Activated naive CD8-positive, alpha-beta T cell treated with anti-CD3 and anti-CD28 coated beads, Interleukin-2, amount 50 U/mL, for 24 hours (primary cell): ENCODE measurements around the gene C14orf132.

ENCODE experiments used
- ATAC-seq: fragments of 150-1000 bp; cut with Tn5 transposase; one replicate; pipeline ENCODE4 v1.10.0; 2021
- DNase-seq: peaks from one replicate; pipeline ENCODE4 v3.0.0; 2021
- H3K27ac Mint-ChIP-seq: one replicate; pipeline ENCODE4 v1.8.0; 2021; ENCODE audit warnings: mild to moderate bottlenecking, mixed read lengths
- H3K27me3 Mint-ChIP-seq: one replicate; pipeline ENCODE4 v1.8.0; 2021; ENCODE audit warnings: mixed read lengths
- H3K36me3 Mint-ChIP-seq: one replicate; pipeline ENCODE4 v1.8.0; 2021; ENCODE audit warnings: low read depth, mixed read lengths
- H3K4me1 Mint-ChIP-seq: one replicate; pipeline ENCODE4 v1.8.0; 2021; ENCODE audit warnings: mixed read lengths
- H3K4me3 Mint-ChIP-seq: one replicate; pipeline ENCODE4 v1.8.0; 2021; ENCODE audit warnings: mild to moderate bottlenecking, moderate library complexity, mixed read lengths
- H3K9me3 Mint-ChIP-seq: one replicate; pipeline ENCODE4 v1.8.0; 2021; ENCODE audit warnings: mixed read lengths

Gene C14orf132

GRCh38 chr14:96080571-96080970 lies 41.4 kb downstream of the C14orf132 start:
- H3K27me3 Mint-ChIP-seq: peaks cover 4% of the 10 kb centered on the region
- no peak overlapping the region for H3K4me3 Mint-ChIP-seq
- no peak for ATAC-seq

GRCh38 chr14:96081224-96081623 lies 42.1 kb downstream of the C14orf132 start:
- H3K4me1 Mint-ChIP-seq: peaks cover 6% of the 10 kb centered on the region
- no peak for ATAC-seq

More at GRCh38 chr14:96080571-96080970, 41.4 kb downstream of the C14orf132 start:
- no peak for DNase-seq
- peaks cover 4% of the 10 kb centered on the region for H3K4me1 Mint-ChIP-seq
- H3K36me3 Mint-ChIP-seq: no peaks in the 10 kb centered on the region
- H3K27ac Mint-ChIP-seq: no peak overlapping the region
- peaks cover 3% of the 10 kb centered on the region for H3K9me3 Mint-ChIP-seq

GRCh38 chr14:96081767-96082400 lies 42.7 kb downstream of the C14orf132 start:
- ATAC-seq (no peak), DNase-seq (no peak)
- H3K36me3 Mint-ChIP-seq: no peaks in the 10 kb centered on the region
- no peak overlapping the region for H3K27ac Mint-ChIP-seq
- H3K4me3 Mint-ChIP-seq: no peak overlapping the region
- peaks cover 4% of the 10 kb centered on the region for H3K27me3 Mint-ChIP-seq
- peaks cover 6% of the 10 kb centered on the region for H3K4me1 Mint-ChIP-seq
- peaks cover 3% of the 10 kb centered on the region for H3K9me3 Mint-ChIP-seq

More at GRCh38 chr14:96081224-96081623, 42.1 kb downstream of the C14orf132 start:
- H3K4me3 Mint-ChIP-seq: no peak overlapping the region
- no peaks in the 10 kb centered on the region for H3K36me3 Mint-ChIP-seq
- peaks cover 4% of the 10 kb centered on the region for H3K27me3 Mint-ChIP-seq
- H3K9me3 Mint-ChIP-seq: peaks cover 3% of the 10 kb centered on the region
- no peak for DNase-seq
- H3K27ac Mint-ChIP-seq: no peak overlapping the region

GRCh38 chr14:96082420-96083300 lies 43.5 kb downstream of the C14orf132 start:
- H3K36me3 Mint-ChIP-seq: no peaks in the 10 kb centered on the region
- ATAC-seq: no peak
- peaks cover 3% of the 10 kb centered on the region for H3K9me3 Mint-ChIP-seq
- H3K27ac Mint-ChIP-seq: no peak overlapping the region
- H3K4me1 Mint-ChIP-seq: peaks cover 6% of the 10 kb centered on the region
- peaks cover 4% of the 10 kb centered on the region for H3K27me3 Mint-ChIP-seq
- H3K4me3 Mint-ChIP-seq: no peak overlapping the region
- DNase-seq: no peak

- Mint-ChIP-seq H3K36me3 (no peaks in the 10 kb centered on the region), H3K4me1 (peaks cover 6% of the 10 kb centered on the region), H3K4me3 (no peak overlapping the region), H3K9me3 (peaks cover 3% of the 10 kb centered on the region), H3K27me3 (peaks cover 4% of the 10 kb centered on the region), H3K27ac (no peak overlapping the region)
- DNase-seq (no peak), ATAC-seq (no peak)
These were observed 44.6 kb downstream of the C14orf132 start for GRCh38 chr14:96083667-96084320.

- Mint-ChIP-seq H3K4me3 (no peak overlapping the region), H3K36me3 (no peaks in the 10 kb centered on the region)
These were observed 45.6 kb downstream of the C14orf132 start for GRCh38 chr14:96084796-96085195.

GRCh38 chr14:96085369-96085768 lies 46.2 kb downstream of the C14orf132 start:
- ATAC-seq (no peak), DNase-seq (no peak)
- Mint-ChIP-seq H3K36me3 (no peaks in the 10 kb centered on the region), H3K4me3 (no peak overlapping the region), H3K9me3 (peaks cover 3% of the 10 kb centered on the region), H3K27ac (no peak overlapping the region), H3K27me3 (no peaks in the 10 kb centered on the region), H3K4me1 (peaks cover 6% of the 10 kb centered on the region)

More at GRCh38 chr14:96084796-96085195, 45.6 kb downstream of the C14orf132 start:
- H3K4me1 Mint-ChIP-seq: peaks cover 6% of the 10 kb centered on the region
- H3K27me3 Mint-ChIP-seq: no peaks in the 10 kb centered on the region
- no peak for ATAC-seq
- H3K27ac Mint-ChIP-seq: no peak overlapping the region
- no peak for DNase-seq
- peaks cover 3% of the 10 kb centered on the region for H3K9me3 Mint-ChIP-seq

- ATAC-seq (no peak), DNase-seq (no peak)
- Mint-ChIP-seq H3K27ac (no peak overlapping the region), H3K4me1 (peaks cover 6% of the 10 kb centered on the region), H3K9me3 (peaks cover under 1% of the 10 kb centered on the region), H3K36me3 (no peaks in the 10 kb centered on the region), H3K4me3 (no peak overlapping the region), H3K27me3 (no peaks in the 10 kb centered on the region)
These were observed 46.9 kb downstream of the C14orf132 start for GRCh38 chr14:96086032-96086431.

- Mint-ChIP-seq H3K27me3 (no peaks in the 10 kb centered on the region), H3K4me3 (no peak overlapping the region), H3K27ac (no peak overlapping the region), H3K4me1 (peaks cover 6% of the 10 kb centered on the region), H3K9me3 (no peaks in the 10 kb centered on the region), H3K36me3 (no peaks in the 10 kb centered on the region)
- DNase-seq: no peak
- no peak for ATAC-seq
These were observed 47.5 kb downstream of the C14orf132 start for GRCh38 chr14:96086574-96087077.

GRCh38 chr14:96088074-96088473 lies 48.9 kb downstream of the C14orf132 start:
- Mint-ChIP-seq H3K4me1 (peaks cover 6% of the 10 kb centered on the region), H3K27me3 (peaks cover 2% of the 10 kb centered on the region), H3K9me3 (no peaks in the 10 kb centered on the region), H3K4me3 (no peak overlapping the region), H3K27ac (no peak overlapping the region), H3K36me3 (no peaks in the 10 kb centered on the region)
- DNase-seq: no peak
- ATAC-seq: no peak

- ATAC-seq (no peak), DNase-seq (no peak)
- Mint-ChIP-seq H3K9me3 (no peaks in the 10 kb centered on the region), H3K36me3 (no peaks in the 10 kb centered on the region), H3K4me3 (no peak overlapping the region), H3K27ac (no peak overlapping the region), H3K4me1 (peaks cover 6% of the 10 kb centered on the region), H3K27me3 (peaks cover 2% of the 10 kb centered on the region)
These were observed 49.3 kb downstream of the C14orf132 start for GRCh38 chr14:96088481-96088880.

GRCh38 chr14:96088911-96089310 lies 49.7 kb downstream of the C14orf132 start:
- Mint-ChIP-seq H3K9me3 (no peaks in the 10 kb centered on the region), H3K36me3 (no peaks in the 10 kb centered on the region), H3K4me3 (no peak overlapping the region), H3K4me1 (peaks cover 6% of the 10 kb centered on the region), H3K27me3 (peaks cover 2% of the 10 kb centered on the region), H3K27ac (no peak overlapping the region)
- ATAC-seq (no peak), DNase-seq (no peak)

- ATAC-seq (no peak), DNase-seq (no peak)
- no peaks in the 10 kb centered on the region for H3K9me3 Mint-ChIP-seq
- H3K27me3 Mint-ChIP-seq: peaks cover 2% of the 10 kb centered on the region
- H3K4me1 Mint-ChIP-seq: peaks cover 6% of the 10 kb centered on the region
- no peak overlapping the region for H3K4me3 Mint-ChIP-seq
- no peak overlapping the region for H3K27ac Mint-ChIP-seq
- H3K36me3 Mint-ChIP-seq: no peaks in the 10 kb centered on the region
These were observed 50.2 kb downstream of the C14orf132 start for GRCh38 chr14:96089401-96089800.

GRCh38 chr14:96090441-96091148 lies 51.4 kb downstream of the C14orf132 start:
- Mint-ChIP-seq H3K4me3 (no peak overlapping the region), H3K4me1 (peaks cover 2% of the 10 kb centered on the region), H3K27ac (no peak overlapping the region), H3K36me3 (no peaks in the 10 kb centered on the region), H3K27me3 (peaks cover 2% of the 10 kb centered on the region), H3K9me3 (no peaks in the 10 kb centered on the region)
- no peak for DNase-seq
- no peak for ATAC-seq
